Measurements from ENCODE around the gene SLC19A2. TPM values are rescaled to one million over a fixed set of nuclear protein-coding genes. Genes with fewer than 3 reads are reported as not detected.

The SLC19A2 gene, protein sequence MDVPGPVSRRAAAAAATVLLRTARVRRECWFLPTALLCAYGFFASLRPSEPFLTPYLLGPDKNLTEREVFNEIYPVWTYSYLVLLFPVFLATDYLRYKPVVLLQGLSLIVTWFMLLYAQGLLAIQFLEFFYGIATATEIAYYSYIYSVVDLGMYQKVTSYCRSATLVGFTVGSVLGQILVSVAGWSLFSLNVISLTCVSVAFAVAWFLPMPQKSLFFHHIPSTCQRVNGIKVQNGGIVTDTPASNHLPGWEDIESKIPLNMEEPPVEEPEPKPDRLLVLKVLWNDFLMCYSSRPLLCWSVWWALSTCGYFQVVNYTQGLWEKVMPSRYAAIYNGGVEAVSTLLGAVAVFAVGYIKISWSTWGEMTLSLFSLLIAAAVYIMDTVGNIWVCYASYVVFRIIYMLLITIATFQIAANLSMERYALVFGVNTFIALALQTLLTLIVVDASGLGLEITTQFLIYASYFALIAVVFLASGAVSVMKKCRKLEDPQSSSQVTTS
- total RNA-seq, result 11.8 and 12.8 TPM in 2 replicates

DNA sequence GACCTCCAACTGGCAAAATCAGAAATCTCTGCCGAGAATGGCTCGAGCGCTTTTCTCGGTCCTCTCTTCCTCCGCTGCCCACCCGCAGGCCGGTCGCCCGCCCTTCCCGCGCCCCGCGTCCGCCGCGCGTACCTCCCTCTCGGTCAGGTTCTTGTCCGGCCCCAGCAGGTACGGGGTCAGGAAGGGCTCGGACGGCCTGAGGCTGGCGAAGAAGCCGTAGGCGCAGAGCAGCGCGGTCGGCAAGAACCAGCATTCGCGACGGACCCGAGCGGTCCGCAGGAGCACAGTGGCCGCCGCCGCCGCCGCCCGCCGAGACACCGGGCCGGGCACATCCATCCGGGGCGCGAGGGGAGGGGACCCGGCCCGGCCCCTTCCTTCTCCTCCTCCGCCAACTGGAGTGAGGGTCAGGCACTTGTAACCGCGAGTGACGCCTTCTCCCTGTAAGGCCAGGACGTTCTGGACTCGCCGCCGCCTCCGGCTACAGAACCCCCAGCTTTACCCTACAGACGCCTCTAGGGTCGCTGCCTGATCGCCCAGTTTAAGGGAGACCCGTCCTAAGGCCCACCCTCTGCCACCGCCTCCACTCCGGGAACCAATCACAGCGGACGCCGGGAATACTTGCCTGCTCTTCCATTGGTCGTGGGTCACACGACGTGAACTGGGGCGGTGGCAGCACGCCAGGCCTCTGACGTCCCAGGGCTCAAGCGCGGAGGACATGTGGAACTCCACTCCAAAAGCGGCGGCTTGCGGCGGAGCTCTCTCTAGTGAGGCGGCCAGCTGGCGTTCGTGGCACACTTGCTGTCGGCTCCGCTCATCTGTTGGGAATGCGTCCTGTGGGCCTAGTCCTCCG is at the start of gene SLC19A2:
SLC19A2 (minus strand) TSS at position 514 of the 850 bp plus-strand sequence; CDS start at position 336, 178 bp downstream.

DNA sequence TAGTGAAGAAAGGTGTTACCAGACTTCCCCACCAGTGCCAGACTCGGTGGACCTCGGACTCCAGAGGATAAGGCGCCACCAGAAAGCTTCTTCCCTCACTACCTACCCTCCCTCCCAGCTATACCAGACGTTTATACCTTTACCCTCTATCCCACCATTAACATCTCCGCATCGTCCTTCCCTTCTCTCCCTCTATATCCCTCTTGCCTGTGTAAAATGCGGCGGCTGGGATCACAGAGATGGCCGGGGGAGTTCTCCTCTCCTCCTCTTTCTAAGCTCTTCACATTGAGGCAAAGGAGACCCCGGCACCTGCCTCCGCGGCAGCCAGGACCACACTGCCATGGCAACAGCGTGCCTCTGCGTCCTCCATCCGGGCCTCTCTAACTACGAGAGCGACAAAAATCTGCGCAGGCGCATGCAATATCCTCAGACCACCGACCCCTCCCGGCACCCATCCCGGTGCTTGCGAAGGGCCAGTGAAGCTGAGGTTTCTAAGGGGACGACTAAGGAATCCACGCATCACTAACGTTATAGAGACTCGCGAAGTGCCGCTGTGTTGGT is 58.6 kb downstream of the SLC19A2 start, which contains the start of gene CCDC181:
CCDC181 (minus strand) TSS at position 394 of the 561 bp plus-strand sequence. CDS start 2,547 bp downstream, outside the sequence.

Other genes starting within 250 kb of the SLC19A2 start
- gene NME7, start 118.1 kb downstream of the SLC19A2 start, total RNA-seq, result 8.5 and 19.3 TPM in 2 replicates
- 16.7 and 19.6 TPM in 2 replicates for gene BLZF1, start 117.7 kb downstream of the SLC19A2 start, total RNA-seq
- gene CCDC181, start 58.5 kb downstream of the SLC19A2 start, total RNA-seq, result 0.15 TPM in 1 of 2 replicates, not detected in the other
- 0.05 TPM in 1 of 2 replicates, not detected in the other for gene F5, start 100.5 kb upstream of the SLC19A2 start, total RNA-seq
- not detected in 2 replicates for gene SELP, start 144.2 kb upstream of the SLC19A2 start, total RNA-seq
- 0.12 and 0.34 TPM in 2 replicates for gene SELL, start 225.7 kb upstream of the SLC19A2 start, total RNA-seq
- gene SELE, start 248.1 kb upstream of the SLC19A2 start, total RNA-seq, result not detected in 2 replicates